ENCODE measurements around the gene PHOX2B.

Gene PHOX2B

GRCh38 chr4:41734371-41734770 lies 14.2 kb downstream of the PHOX2B start:
- CTCF ChIA-PET: no interaction called here
- no peak for DNase-seq (ENCODE audit: extremely low spot score)
- no peak for TF ChIP-seq FOXA1 (IDR thresholded peaks at IDR 0.05)
- no peak for TF ChIP-seq CTBP1 (IDR thresholded peaks at IDR 0.05; ENCODE audit: borderline replicate concordance)
- TF ChIP-seq NFRKB (IDR thresholded peaks at IDR 0.05): no peak
- no peak for TF ChIP-seq ARNT (IDR thresholded peaks at IDR 0.05)
- TF ChIP-seq HDGF (IDR thresholded peaks at IDR 0.05; ENCODE audit: borderline replicate concordance): no peak
- no peak for TF ChIP-seq LEF1 (IDR thresholded peaks at IDR 0.05; ENCODE audit: borderline replicate concordance)
- no peak for TF ChIP-seq ZNF384 (IDR thresholded peaks at IDR 0.05)
- no peak for TF ChIP-seq SP1 (IDR thresholded peaks at IDR 0.05)
- no peak for TF ChIP-seq TARDBP (IDR thresholded peaks at IDR 0.05)
- TF ChIP-seq SUZ12 (IDR thresholded peaks at IDR 0.05): no peak
- no peak for TF ChIP-seq FOXK2 (IDR thresholded peaks at IDR 0.05)
- no peak for TF ChIP-seq L3MBTL2 (conservative IDR thresholded peaks at IDR 0.05)
- no peak for TF ChIP-seq FOXM1 (IDR thresholded peaks at IDR 0.05; ENCODE audit: borderline replicate concordance)
- TF ChIP-seq ELF4 (IDR thresholded peaks at IDR 0.05): no peak
- no peak for TF ChIP-seq BHLHE40 (IDR thresholded peaks at IDR 0.05; ENCODE audit: borderline replicate concordance)
- no peak for TF ChIP-seq PKNOX1 (IDR thresholded peaks at IDR 0.05)
- POLR2A ChIA-PET: no interaction called here

GRCh38 chr4:41731569-41732126 lies 16.9 kb downstream of the PHOX2B start:
- POLR2A ChIA-PET: no interaction called here
- TF ChIP-seq FOXM1 (IDR thresholded peaks at IDR 0.05; ENCODE audit: borderline replicate concordance): no peak
- TF ChIP-seq TARDBP (IDR thresholded peaks at IDR 0.05): no peak
- TF ChIP-seq CTBP1 (IDR thresholded peaks at IDR 0.05; ENCODE audit: borderline replicate concordance): no peak
- TF ChIP-seq ARNT (IDR thresholded peaks at IDR 0.05): no peak
- TF ChIP-seq NFRKB (IDR thresholded peaks at IDR 0.05): no peak
- TF ChIP-seq LEF1 (IDR thresholded peaks at IDR 0.05; ENCODE audit: borderline replicate concordance): no peak
- TF ChIP-seq BHLHE40 (IDR thresholded peaks at IDR 0.05; ENCODE audit: borderline replicate concordance): no peak
- TF ChIP-seq HDGF (IDR thresholded peaks at IDR 0.05; ENCODE audit: borderline replicate concordance): no peak
- no peak for TF ChIP-seq SP1 (IDR thresholded peaks at IDR 0.05)
- no peak for TF ChIP-seq FOXK2 (IDR thresholded peaks at IDR 0.05)
- TF ChIP-seq L3MBTL2 (conservative IDR thresholded peaks at IDR 0.05): no peak
- TF ChIP-seq ZNF384 (IDR thresholded peaks at IDR 0.05): no peak
- TF ChIP-seq SUZ12 (IDR thresholded peaks at IDR 0.05): no peak
- TF ChIP-seq FOXA1 (IDR thresholded peaks at IDR 0.05): no peak
- no peak for DNase-seq (ENCODE audit: extremely low spot score)
- CTCF ChIA-PET: no interaction called here

DNA sequence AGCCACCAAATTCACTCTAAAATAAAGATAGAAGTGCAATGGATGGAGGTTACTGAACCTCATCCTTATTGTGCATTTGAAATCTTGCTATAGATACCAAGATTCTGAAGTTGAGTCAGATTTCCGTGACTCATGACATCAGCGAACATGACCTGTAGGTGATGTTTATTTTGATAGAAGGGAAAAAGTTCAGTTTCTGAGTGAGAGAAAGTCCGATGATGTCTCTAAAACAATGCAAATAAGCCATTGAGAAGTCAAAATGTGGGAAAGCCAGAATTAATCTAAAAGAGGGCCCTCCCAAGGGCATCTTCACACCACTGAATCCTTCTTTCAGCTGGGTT lies 20.0 kb downstream of the PHOX2B start:
- DNase-seq (ENCODE audit: extremely low spot score): no peak
- POLR2A ChIA-PET: no interaction called here
- CTCF ChIA-PET: no interaction called here
- TF ChIP-seq L3MBTL2 (conservative IDR thresholded peaks at IDR 0.05): no peak
- no peak for TF ChIP-seq TARDBP (IDR thresholded peaks at IDR 0.05)
- no peak for TF ChIP-seq LEF1 (IDR thresholded peaks at IDR 0.05; ENCODE audit: borderline replicate concordance)
- no peak for TF ChIP-seq CTBP1 (IDR thresholded peaks at IDR 0.05; ENCODE audit: borderline replicate concordance)
- no peak for TF ChIP-seq SUZ12 (IDR thresholded peaks at IDR 0.05)
- TF ChIP-seq NFRKB (IDR thresholded peaks at IDR 0.05): no peak
- TF ChIP-seq FOXM1 (IDR thresholded peaks at IDR 0.05; ENCODE audit: borderline replicate concordance): no peak
- TF ChIP-seq HDGF (IDR thresholded peaks at IDR 0.05; ENCODE audit: borderline replicate concordance): no peak
- no peak for TF ChIP-seq FOXA1 (IDR thresholded peaks at IDR 0.05)
- TF ChIP-seq FOXK2 (IDR thresholded peaks at IDR 0.05): no peak
- TF ChIP-seq ELF4 (IDR thresholded peaks at IDR 0.05): no peak
- no peak for TF ChIP-seq ARNT (IDR thresholded peaks at IDR 0.05)
- no peak for TF ChIP-seq ZNF384 (IDR thresholded peaks at IDR 0.05)
- TF ChIP-seq SP1 (IDR thresholded peaks at IDR 0.05): no peak
- TF ChIP-seq PKNOX1 (IDR thresholded peaks at IDR 0.05): no peak
- no peak for TF ChIP-seq BHLHE40 (IDR thresholded peaks at IDR 0.05; ENCODE audit: borderline replicate concordance)

DNA sequence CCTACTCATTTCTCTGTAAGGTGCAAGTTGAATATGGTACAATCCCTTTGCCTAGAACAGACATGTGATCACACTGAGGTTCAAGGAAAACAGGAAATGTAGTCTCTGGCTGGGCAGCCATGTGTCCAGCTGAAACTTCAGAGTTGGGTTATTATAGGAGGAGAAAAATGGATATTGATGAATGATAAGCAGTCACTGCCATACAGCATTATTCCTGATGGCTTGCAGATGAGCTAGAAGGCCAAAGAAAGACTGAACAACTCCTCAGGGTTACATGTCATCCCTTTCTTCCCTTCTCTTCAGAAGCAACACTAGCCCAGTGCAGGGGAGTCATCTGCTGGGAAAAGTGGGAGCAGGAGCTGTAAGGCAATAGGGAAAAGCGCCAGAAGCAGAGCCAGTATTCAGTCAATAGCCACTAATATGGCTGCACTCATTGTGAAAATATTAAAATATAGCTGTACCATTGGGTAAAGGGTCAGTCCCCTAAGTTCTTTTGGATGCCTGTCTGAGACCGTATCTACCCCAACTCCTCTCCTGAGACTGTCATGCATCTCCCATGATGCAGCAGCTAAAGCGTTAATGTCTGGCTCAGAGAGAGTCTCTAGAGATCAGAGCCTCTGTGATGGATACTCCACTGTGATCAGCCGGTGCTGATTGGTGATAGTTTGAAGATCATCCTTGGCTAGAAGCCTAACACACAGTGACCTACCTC lies 20.5 kb downstream of the PHOX2B start:
- ChIA-PET CTCF (interaction anchor here (0.6 kb wide), 1 partner anchor 160 kb away, joined by 3 read pairs; no protein-coding TSS in a partner anchor), POLR2A (no interaction called here)
- TF ChIP-seq FOXK2 (IDR thresholded peaks at IDR 0.05) (no peak), FOXM1 (IDR thresholded peaks at IDR 0.05; ENCODE audit: borderline replicate concordance) (no peak), TARDBP (IDR thresholded peaks at IDR 0.05) (no peak), CTBP1 (IDR thresholded peaks at IDR 0.05; ENCODE audit: borderline replicate concordance) (no peak), PKNOX1 (IDR thresholded peaks at IDR 0.05) (no peak), BHLHE40 (IDR thresholded peaks at IDR 0.05; ENCODE audit: borderline replicate concordance) (no peak), ELF4 (IDR thresholded peaks at IDR 0.05) (no peak), ARNT (IDR thresholded peaks at IDR 0.05) (no peak), NFRKB (IDR thresholded peaks at IDR 0.05) (no peak), SUZ12 (IDR thresholded peaks at IDR 0.05) (no peak), LEF1 (IDR thresholded peaks at IDR 0.05; ENCODE audit: borderline replicate concordance) (no peak)
- no peak for DNase-seq (ENCODE audit: extremely low spot score)

- TF ChIP-seq SUZ12 (IDR thresholded peaks at IDR 0.05) (no peak), L3MBTL2 (conservative IDR thresholded peaks at IDR 0.05) (no peak), NFRKB (IDR thresholded peaks at IDR 0.05) (no peak), ELF4 (IDR thresholded peaks at IDR 0.05) (no peak), FOXM1 (IDR thresholded peaks at IDR 0.05; ENCODE audit: borderline replicate concordance) (no peak), CTBP1 (IDR thresholded peaks at IDR 0.05; ENCODE audit: borderline replicate concordance) (no peak), FOXA1 (IDR thresholded peaks at IDR 0.05) (no peak), LEF1 (IDR thresholded peaks at IDR 0.05; ENCODE audit: borderline replicate concordance) (no peak), TARDBP (IDR thresholded peaks at IDR 0.05) (no peak), ZNF384 (IDR thresholded peaks at IDR 0.05) (no peak), ARNT (IDR thresholded peaks at IDR 0.05) (no peak)
- POLR2A ChIA-PET: no interaction called here
- CTCF ChIA-PET: interaction anchor here (0.6 kb wide), 1 partner anchor 103 kb away, joined by 3 read pairs; no protein-coding TSS in a partner anchor
These were observed 23.3 kb downstream of the PHOX2B start for GRCh38 chr4:41725254-41725653.

More at GRCh38 chr4:41725254-41725653, 23.3 kb downstream of the PHOX2B start:
- no peak for DNase-seq (ENCODE audit: extremely low spot score)

Data from HEK293T (cell line).